22Rv1 (cell line): ENCODE data around the gene CACNA2D2.

Source experiments
- ZFX ChIP-seq: fragments of 450-650 bp; IDR thresholded peaks from 2 replicates; pipeline ENCODE4 v1.6.1; 2017; ENCODE audit warnings: antibody characterized with exemption, borderline replicate concordance
- TF ChIP-seq, protein P1 (sequence below): fragments of 450-650 bp; IDR thresholded peaks from 2 replicates; pipeline ENCODE4 v1.5.1; 2017; ENCODE audit warnings: mild to moderate bottlenecking

- TF ChIP-seq, protein P1, sequence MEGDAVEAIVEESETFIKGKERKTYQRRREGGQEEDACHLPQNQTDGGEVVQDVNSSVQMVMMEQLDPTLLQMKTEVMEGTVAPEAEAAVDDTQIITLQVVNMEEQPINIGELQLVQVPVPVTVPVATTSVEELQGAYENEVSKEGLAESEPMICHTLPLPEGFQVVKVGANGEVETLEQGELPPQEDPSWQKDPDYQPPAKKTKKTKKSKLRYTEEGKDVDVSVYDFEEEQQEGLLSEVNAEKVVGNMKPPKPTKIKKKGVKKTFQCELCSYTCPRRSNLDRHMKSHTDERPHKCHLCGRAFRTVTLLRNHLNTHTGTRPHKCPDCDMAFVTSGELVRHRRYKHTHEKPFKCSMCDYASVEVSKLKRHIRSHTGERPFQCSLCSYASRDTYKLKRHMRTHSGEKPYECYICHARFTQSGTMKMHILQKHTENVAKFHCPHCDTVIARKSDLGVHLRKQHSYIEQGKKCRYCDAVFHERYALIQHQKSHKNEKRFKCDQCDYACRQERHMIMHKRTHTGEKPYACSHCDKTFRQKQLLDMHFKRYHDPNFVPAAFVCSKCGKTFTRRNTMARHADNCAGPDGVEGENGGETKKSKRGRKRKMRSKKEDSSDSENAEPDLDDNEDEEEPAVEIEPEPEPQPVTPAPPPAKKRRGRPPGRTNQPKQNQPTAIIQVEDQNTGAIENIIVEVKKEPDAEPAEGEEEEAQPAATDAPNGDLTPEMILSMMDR, result no peak
- TF ChIP-seq ZFX, result no peak
These were observed 15.0 kb upstream of the CACNA2D2 start for GRCh38 chr3:50518436-50518835.
